H1 (cell line): Measurements from ENCODE around the gene IFT74. TPM values are rescaled to one million over a fixed set of nuclear protein-coding genes. Genes with fewer than 3 reads are reported as not detected.

Source experiments
- MAFK ChIP-seq: IDR thresholded peaks from 2 replicates; pipeline ENCODE4 v1.6.1; 2012; ENCODE audit warnings: low read depth, mild to moderate bottlenecking, improper control_type of control experiment, low read length
- RXRA ChIP-seq: IDR thresholded peaks from 2 replicates; pipeline ENCODE4 v1.6.1; 2011; ENCODE audit warnings: low read depth, mild to moderate bottlenecking, low read length, moderate library complexity; ENCODE audit not compliant: insufficient read depth
- polyA plus RNA-seq, 7 experiments: library from polyadenylated mRNA; depleted of rRNA in 3 of 7; stranded (reverse) in 5 of 7; unstranded in 2 of 7; fragments of >200 nt in 5 of 7; fragments of 200-250 nt in 2 of 7; gene quantifications; 1 replicate in 5 of 7; 2 replicates in 1 of 7; 4 replicates in 1 of 7; pipeline versions ENCODE4 v1.2.1 to v1.2.3, GENCODE V29; 2011 to 2013; ENCODE audit warnings: missing spikeins in 2 of 7, mixed read lengths in 2 of 7
- total RNA-seq: library from RNA; stranded (reverse); fragmentation: NEBNext Ultra II Directional; extraction: Animal tissue kit (Norgen Biotek cat#: 25700); gene quantifications from 2 replicates; pipeline ENCODE4 v1.2.1, GENCODE V29; 2021

IFT74 gene
- total and polyA plus RNA-seq, 2 of the 8 experiments (the other 6 are each of a cell fraction or from before 2014, with no cell fraction given), result 4.4 to 17.8 TPM

GRCh38 chr9:26954050-26954508 is 2.1 kb upstream of the IFT74 start (continued):
- TF ChIP-seq MAFK, result no peak
- no peak for TF ChIP-seq RXRA
